C4-2B (cell line): Measurements from ENCODE around the gene MYH15.
"Not testable (repeated sequence)": the region's sequence is repeated elsewhere in the genome, so short reads cannot be mapped to it uniquely, and the experiment has no call there.

Source experiments
- H3K27ac ChIP-seq: fragments of 450-650 bp; 2 replicates; pipeline ENCODE4 v1.5.1; 2017
- CTCF ChIP-seq: fragments of 450-650 bp; conservative IDR thresholded peaks from 2 replicates; pipeline ENCODE4 v1.5.1; 2017; ENCODE audit warnings: mild to moderate bottlenecking
- ZFX ChIP-seq: fragments of 450-650 bp; IDR thresholded peaks from 2 replicates; pipeline ENCODE4 v1.6.1; 2017

The MYH15 gene

GRCh38 chr3:108381529-108382140 lies 128.8 kb downstream of the MYH15 start:
- H3K27ac ChIP-seq: peak overlapping the region; percentile 34; the same call in 1 of the 2 replicates
- TF ChIP-seq CTCF (no peak), ZFX (no peak)

GRCh38 chr3:108380128-108380795 lies 130.1 kb downstream of the MYH15 start:
- TF ChIP-seq CTCF: no peak
- no peak for TF ChIP-seq ZFX
- no peak overlapping the region for H3K27ac ChIP-seq

- H3K27ac ChIP-seq: not testable (repeated sequence)
These were observed 131.4 kb downstream of the MYH15 start for GRCh38 chr3:108378952-108379342.

GRCh38 chr3:108378153-108378951 lies 132.0 kb downstream of the MYH15 start:
- TF ChIP-seq ZFX: no peak
- TF ChIP-seq CTCF: no peak

GRCh38 chr3:108377384-108377783 lies 133.0 kb downstream of the MYH15 start:
- no peak overlapping the region for H3K27ac ChIP-seq
- no peak for TF ChIP-seq ZFX
- TF ChIP-seq CTCF: no peak

More at GRCh38 chr3:108378153-108378951, 132.0 kb downstream of the MYH15 start:
- no peak overlapping the region for H3K27ac ChIP-seq

- TF ChIP-seq ZFX: no peak
- no peak for TF ChIP-seq CTCF
- H3K27ac ChIP-seq: no peak overlapping the region
These were observed 134.4 kb downstream of the MYH15 start for GRCh38 chr3:108376026-108376425.

GRCh38 chr3:108359011-108359410 lies 151.4 kb downstream of the MYH15 start:
- TF ChIP-seq ZFX (no peak), CTCF (no peak)
- H3K27ac ChIP-seq: no peak overlapping the region
